Natural killer cell (primary cell): Measurements from ENCODE around the gene RACK1. TPM values are rescaled to one million over a fixed set of nuclear protein-coding genes. Genes with fewer than 3 reads are reported as not detected.

Experiments used
- ATAC-seq, 3 donors: fragments of 150-1000 bp in 2 of 3; fragments of 200-7000 bp in 1 of 3; cut with Tn5 transposase; 1 replicate in 1 of 3; 2 replicates in 2 of 3; pipeline ENCODE4 v1.10.0; 2021; ENCODE audit warnings: mild to moderate bottlenecking in 2 of 3, moderate library complexity in 2 of 3
- DNase-seq, 2 donors: peaks; one replicate each; pipeline versions ENCODE4 v3.0.0 to v3.0.0-alpha.2; 2013 to 2021; ENCODE audit warnings: mixed read lengths in 1 of 2
- H3K27ac ChIP-seq: one replicate; pipeline ENCODE4 v1.5.1; 2013; ENCODE audit warnings: mild to moderate bottlenecking, low read length
- H3K27me3 ChIP-seq: one replicate; pipeline ENCODE4 v1.6.1; 2013; ENCODE audit warnings: low read length; ENCODE audit not compliant: control insufficient read depth, insufficient read depth
- H3K36me3 ChIP-seq: one replicate; pipeline ENCODE4 v1.6.1; 2013; ENCODE audit warnings: low read length; ENCODE audit not compliant: control insufficient read depth, insufficient read depth
- H3K4me1 ChIP-seq: one replicate; pipeline ENCODE4 v1.6.1; 2013; ENCODE audit warnings: low read length; ENCODE audit not compliant: control insufficient read depth, insufficient read depth
- H3K4me3 ChIP-seq: one replicate; pipeline ENCODE4 v1.5.1; 2013; ENCODE audit warnings: low read length
- H3K9me3 ChIP-seq: one replicate; pipeline ENCODE4 v1.6.1; 2013; ENCODE audit warnings: low read length; ENCODE audit not compliant: control insufficient read depth, insufficient read depth
- H3K27ac Mint-ChIP-seq, 2 donors: one replicate each; pipeline ENCODE4 v1.8.0; 2022; ENCODE audit warnings: mild to moderate bottlenecking in 2 of 2, mixed read lengths in 2 of 2, moderate library complexity in 1 of 2
- H3K27me3 Mint-ChIP-seq, 2 donors: one replicate each; pipeline ENCODE4 v1.8.0; 2022; ENCODE audit warnings: low read depth in 2 of 2, mixed read lengths in 2 of 2
- H3K36me3 Mint-ChIP-seq: one replicate; pipeline ENCODE4 v1.8.0; 2022; ENCODE audit warnings: mixed read lengths
- H3K4me1 Mint-ChIP-seq, 2 donors: one replicate each; pipeline ENCODE4 v1.8.0; 2022; ENCODE audit warnings: mixed read lengths in 2 of 2
- H3K4me3 Mint-ChIP-seq: one replicate; pipeline ENCODE4 v1.8.0; 2022; ENCODE audit warnings: mild to moderate bottlenecking, moderate library complexity, mixed read lengths
- H3K9me3 Mint-ChIP-seq, 2 donors: one replicate each; pipeline ENCODE4 v1.8.0; 2022; ENCODE audit warnings: mixed read lengths in 2 of 2
- CTCF ChIP-seq: fragments of 200-600 bp; IDR thresholded peaks from one replicate; pipeline ENCODE4 v1.8.0; 2022; ENCODE audit warnings: antibody characterized with exemption
- WGBS: methylation state at CpG from one replicate; pipeline ENCODE4 v1.1.7; 2013; ENCODE audit warnings: missing lambda C conversion rate; ENCODE audit not compliant: insufficient coverage; 5-methylcytosine and 5-hydroxymethylcytosine counted together
- intact Hi-C: fragments of 100-400 bp; cut with micrococcal nuclease; formaldehyde crosslinking; loops from one replicate; pipeline ENCODE4 v1.14.2; 2022
- total RNA-seq, 4 donors: library from RNA; stranded (reverse); fragments of 120-200 nt in 1 of 4; gene quantifications; one replicate each; pipeline versions ENCODE4 v1.2.3 to v1.2.4, GENCODE V29; 2013 to 2022

RACK1 gene
- total RNA-seq, 3 donors from 2014 or later (not counting 1 experiment from before 2014, with no cell fraction given): 1,089 to 1,233 (median 1,138) TPM

- Histone ChIP-seq H3K36me3 (peaks cover 89% of the 10 kb centered on the region), H3K9me3 (no peaks in the 10 kb centered on the region), H3K27me3 (no peaks in the 10 kb centered on the region), H3K4me1 (no peaks in the 10 kb centered on the region), H3K27ac (no peak overlapping the region), H3K4me3 (no peak overlapping the region)
- Mint-ChIP-seq H3K36me3 (peaks cover 19% of the 10 kb centered on the region), H3K4me3 (no peak overlapping the region), H3K9me3 (no peaks in the 10 kb centered on the region), H3K27ac (peak overlapping the region in 1 of 2 donors; percentile 38), H3K27me3 (no peaks in the 10 kb centered on the region), H3K4me1 (peaks cover 16 to 21% of the 10 kb centered on the region in 2 donors)
- peak in 1 of 3 donors; percentile 8 for ATAC-seq
- intact Hi-C loops: no loop called here
- no peak for TF ChIP-seq CTCF
- 93% methylated on average over 21 of the region's 22 CpGs for WGBS
- DNase-seq: no peak
Measured at GRCh38 chr5:181234455-181235306, 9.0 kb downstream of the RACK1 start.

- WGBS: 96% methylated on average over 24 of the region's 24 CpGs
- Mint-ChIP-seq H3K4me1 (peaks cover 18 to 22% of the 10 kb centered on the region in 2 donors), H3K4me3 (no peak overlapping the region), H3K27ac (peak overlapping the region in 1 of 2 donors; percentile 8), H3K36me3 (peaks cover 13% of the 10 kb centered on the region), H3K27me3 (no peaks in the 10 kb centered on the region), H3K9me3 (no peaks in the 10 kb centered on the region)
- Histone ChIP-seq H3K27ac (no peak overlapping the region), H3K27me3 (no peaks in the 10 kb centered on the region), H3K36me3 (peaks cover 82% of the 10 kb centered on the region), H3K9me3 (no peaks in the 10 kb centered on the region), H3K4me1 (no peaks in the 10 kb centered on the region), H3K4me3 (no peak overlapping the region)
- ATAC-seq (peak in 1 of 3 donors; percentile 13), DNase-seq (no peak)
- intact Hi-C loops: no loop called here
- no peak for TF ChIP-seq CTCF
Measured at GRCh38 chr5:181233801-181234454, 9.8 kb downstream of the RACK1 start.

- Mint-ChIP-seq H3K9me3 (no peaks in the 10 kb centered on the region), H3K27ac (peak overlapping the region in 1 of 2 donors; percentile 8), H3K4me3 (no peak overlapping the region), H3K27me3 (no peaks in the 10 kb centered on the region), H3K36me3 (peaks cover 6% of the 10 kb centered on the region), H3K4me1 (peaks cover 15 to 18% of the 10 kb centered on the region in 2 donors)
- Histone ChIP-seq H3K27me3 (no peaks in the 10 kb centered on the region), H3K9me3 (no peaks in the 10 kb centered on the region), H3K4me1 (no peaks in the 10 kb centered on the region), H3K4me3 (no peak overlapping the region), H3K27ac (no peak overlapping the region), H3K36me3 (peaks cover 75% of the 10 kb centered on the region)
- ATAC-seq (no peak), DNase-seq (no peak)
- intact Hi-C loops: no loop called here
- WGBS: 91% methylated on average over 16 of the region's 16 CpGs
- TF ChIP-seq CTCF: no peak
Measured at GRCh38 chr5:181233088-181233800, 10.5 kb downstream of the RACK1 start.
